Right kidney (tissue), 1 donor: ENCODE data around the gene UAP1L1.
A peak's percentile ranks its signal among the peaks of the same experiment; 100 is the strongest.
"Not testable (repeated sequence)": the region's sequence is repeated elsewhere in the genome, so short reads cannot be mapped to it uniquely, and the experiment has no call there.

ENCODE experiments used
- DNase-seq: peaks from one replicate; pipeline ENCODE4 v3.0.0-alpha.2; 2016

Gene UAP1L1

GRCh38 chr9:137114613-137115393, 37.5 kb downstream of the UAP1L1 start, which contains the start of gene DPP7:
Gene DPP7 (minus strand): TSS chr9:137114733. CDS start chr9:137114713, 20 bp downstream.
- DNase-seq = peak; percentile 45

- DNase-seq = no peak
Observed at GRCh38 chr9:137115394-137116026, 38.2 kb downstream of the UAP1L1 start.

DNA sequence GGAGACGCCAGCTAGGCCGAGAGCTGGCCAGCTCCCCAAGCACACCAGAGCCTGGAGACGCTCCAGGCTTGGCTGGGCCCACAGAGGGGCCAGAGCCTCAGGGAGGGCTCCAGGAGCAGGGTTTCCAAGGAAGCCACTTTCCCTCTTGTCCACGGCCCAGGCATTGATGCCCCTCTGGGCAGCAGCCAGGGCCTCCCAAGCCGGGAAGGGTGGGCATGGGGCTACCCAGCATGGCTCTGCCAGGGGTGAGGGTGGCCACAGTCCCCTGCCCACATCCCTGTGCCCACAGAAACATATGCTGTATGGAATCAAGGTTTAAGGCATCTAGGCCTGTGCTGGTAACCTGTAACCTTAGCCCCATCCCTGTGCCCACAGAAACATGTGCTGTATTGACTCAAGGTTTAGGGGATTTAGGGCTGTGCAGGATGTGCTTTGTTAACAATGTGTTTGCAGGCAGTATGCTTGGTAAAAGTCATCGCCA, 38.8 kb downstream of the UAP1L1 start:
- no peak for DNase-seq

- no peak for DNase-seq
Observed at GRCh38 chr9:137116728-137117127, 39.4 kb downstream of the UAP1L1 start.

DNA sequence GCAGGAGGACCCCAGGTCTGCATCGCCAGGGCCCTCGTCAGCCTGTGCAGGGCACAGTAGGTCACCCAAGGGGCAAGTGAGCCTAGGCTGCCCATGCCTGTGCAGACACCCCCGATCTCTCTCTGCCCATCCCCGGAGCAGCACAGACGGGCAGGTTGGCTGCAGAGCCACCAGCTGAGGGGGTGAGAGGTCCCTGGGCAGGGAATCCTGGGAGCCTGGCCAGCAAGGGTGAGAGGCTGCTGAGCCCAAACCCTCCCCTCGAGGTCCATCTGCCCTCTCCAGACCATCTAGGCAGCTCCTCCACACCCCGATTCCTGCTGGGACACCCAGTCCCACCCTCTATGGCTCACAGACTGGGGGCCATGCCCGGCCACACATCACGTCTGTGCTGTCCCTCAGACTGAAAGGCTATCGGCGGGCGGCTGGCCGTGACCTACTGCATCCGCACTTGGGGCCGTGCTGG, 40.0 kb downstream of the UAP1L1 start:
- DNase-seq = no peak

- DNase-seq = not testable (repeated sequence)
Observed at GRCh38 chr9:137118092-137118603, 40.8 kb downstream of the UAP1L1 start.

- not testable (repeated sequence) for DNase-seq
Observed at GRCh38 chr9:137121927-137122795, 44.8 kb downstream of the UAP1L1 start.

DNA sequence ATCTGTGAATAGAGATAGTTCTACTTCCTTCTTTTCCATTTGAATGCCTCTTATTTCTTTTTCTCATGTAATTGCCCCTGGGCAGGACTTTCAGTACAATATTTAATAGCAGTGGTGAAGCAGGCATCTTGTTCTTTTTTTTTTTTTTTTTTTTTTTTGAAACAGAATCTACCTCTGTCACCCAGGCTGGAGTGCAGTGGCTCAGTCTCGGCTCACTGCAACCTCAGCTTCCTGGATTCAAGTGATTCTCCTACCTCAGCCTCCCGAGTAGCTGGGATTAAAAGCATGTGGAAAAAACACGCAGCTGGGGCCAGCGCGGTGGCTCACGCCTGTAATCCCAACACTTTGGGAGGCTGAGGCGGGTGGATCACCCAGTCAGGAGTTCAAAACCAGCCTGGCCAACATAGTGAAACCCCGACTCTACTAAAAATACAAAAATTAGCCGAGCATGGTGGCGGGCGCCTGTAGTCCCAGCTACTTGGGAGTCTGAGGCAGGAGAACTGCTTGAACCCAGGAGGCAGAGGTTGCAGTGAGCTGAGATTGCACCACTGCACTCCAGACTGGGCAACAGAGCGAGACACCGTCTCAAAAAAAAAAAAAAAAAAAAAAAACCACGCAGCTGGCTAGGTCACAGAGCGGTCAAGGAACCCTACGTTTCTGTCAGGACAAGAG, 45.6 kb downstream of the UAP1L1 start:
- not testable (repeated sequence) for DNase-seq

GRCh38 chr9:137123468-137123837, 46.1 kb downstream of the UAP1L1 start:
- DNase-seq = no peak

DNA sequence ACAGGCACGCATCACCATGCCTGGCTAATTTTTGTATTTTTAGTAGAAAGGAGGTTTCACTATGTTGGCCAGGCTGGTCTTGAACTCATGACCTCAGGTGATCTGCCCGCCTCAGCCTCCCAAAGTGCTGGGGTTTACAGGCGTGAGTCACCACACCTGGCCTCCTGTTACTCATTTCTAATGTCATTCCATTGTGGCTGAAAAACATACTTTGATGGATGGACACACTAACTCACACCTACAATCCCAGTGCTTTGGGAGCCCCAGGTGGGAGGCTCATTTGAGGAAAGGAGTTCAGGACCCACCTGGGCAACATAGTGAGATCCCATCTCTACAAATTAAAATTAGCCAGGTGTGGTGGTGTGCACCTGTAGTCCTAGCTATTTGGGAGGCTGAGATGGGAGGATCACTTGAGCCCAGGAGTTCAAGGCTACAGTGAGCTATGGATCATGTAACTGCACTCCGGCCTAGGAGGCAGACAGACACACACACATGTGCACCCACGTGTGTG, 46.7 kb downstream of the UAP1L1 start:
- not testable (repeated sequence) for DNase-seq

DNA sequence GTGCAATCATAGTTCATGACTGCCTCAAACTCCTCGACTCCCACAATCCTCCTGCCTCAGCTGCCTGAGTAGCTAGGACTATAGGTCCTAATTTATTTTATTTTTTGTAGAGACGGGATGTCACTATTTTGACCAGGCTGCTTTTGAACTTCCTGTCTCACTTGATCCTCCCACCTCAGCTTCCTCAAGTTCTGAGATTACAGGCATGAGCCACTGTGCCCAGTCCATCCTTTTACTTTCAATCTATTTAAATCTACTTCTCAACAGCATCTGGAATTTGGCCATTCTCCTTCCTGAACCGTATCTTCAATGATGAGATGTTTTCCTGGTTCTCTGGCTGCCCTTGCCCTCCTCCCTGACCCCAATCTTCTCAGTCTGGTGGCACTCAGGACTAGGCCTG, 49.5 kb downstream of the UAP1L1 start:
- no peak for DNase-seq

GRCh38 chr9:137127301-137128157, 50.2 kb downstream of the UAP1L1 start:
- DNase-seq = no peak

- DNase-seq = no peak
Observed at GRCh38 chr9:137128158-137128861, 51.0 kb downstream of the UAP1L1 start.

DNA sequence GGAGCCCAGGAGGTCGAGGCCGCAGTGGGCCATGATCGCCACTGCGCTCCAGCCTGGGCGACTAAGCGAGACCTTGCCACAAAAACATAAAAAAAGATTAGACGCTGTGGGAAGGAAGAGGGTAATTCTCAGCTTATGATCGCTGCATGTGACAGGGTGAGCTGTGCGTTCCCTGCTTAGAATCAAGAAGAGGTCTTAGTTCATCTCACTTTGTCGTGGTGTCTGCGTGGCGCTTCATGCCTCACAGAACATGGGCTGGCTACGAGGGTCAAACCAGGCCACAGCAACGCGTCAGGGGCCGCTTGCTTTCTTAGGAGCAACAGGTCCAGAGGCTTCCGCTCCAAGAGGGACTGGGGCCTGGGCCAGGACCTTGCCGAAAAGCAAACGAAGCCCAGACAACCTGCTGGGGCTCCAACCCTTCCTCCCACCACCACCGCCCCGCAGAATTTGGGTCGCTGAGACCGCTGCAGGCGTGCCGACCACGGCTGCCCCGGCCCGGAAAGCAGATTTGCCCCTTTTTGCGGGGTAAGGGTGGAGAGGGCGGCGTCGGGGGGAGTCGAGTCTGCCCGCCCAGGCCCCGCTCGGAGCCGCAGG, 51.6 kb downstream of the UAP1L1 start:
- no peak for DNase-seq

GRCh38 chr9:137129456-137130175, 52.3 kb downstream of the UAP1L1 start:
- peak; percentile 94 for DNase-seq

DNA sequence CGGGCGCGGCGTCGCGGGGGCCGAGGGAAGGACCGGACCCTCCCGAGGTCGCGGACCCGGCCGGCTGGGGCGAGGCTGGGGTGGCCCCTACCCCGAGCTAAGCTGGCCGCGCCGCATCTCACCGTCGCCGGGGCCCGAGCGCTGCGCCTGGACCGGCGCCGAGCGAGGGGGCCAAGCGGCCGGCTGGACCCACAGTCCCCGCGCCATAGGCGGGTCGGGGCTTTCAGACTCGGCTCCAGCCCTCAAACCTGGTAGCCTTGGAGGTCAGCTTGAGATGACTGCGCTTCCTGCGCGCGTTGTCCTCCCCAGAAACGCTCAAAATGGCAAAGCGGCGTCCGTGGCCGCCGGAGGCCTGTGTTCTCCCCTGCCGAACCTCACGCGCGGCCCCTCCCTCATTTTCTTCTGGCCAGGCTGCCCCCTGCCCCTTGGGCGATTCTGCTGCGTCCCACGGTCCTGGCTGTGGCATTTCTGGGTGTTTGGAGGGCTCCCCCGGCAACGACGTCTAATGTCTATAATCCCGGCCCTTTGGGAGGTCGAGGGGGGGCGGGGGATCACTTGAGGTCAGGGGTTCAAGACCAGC, 52.9 kb downstream of the UAP1L1 start:
- DNase-seq = no peak
